NCI-H446 treated with DMSO at 0.1 percent for 48 hours (cell line): ENCODE results near the gene CYP4Z1.
"Not testable (repeated sequence)": the region's sequence is repeated elsewhere in the genome, so short reads cannot be mapped to it uniquely, and the experiment has no call there.

Experiments used
- DNase-seq: peaks from one replicate; lab custom pipeline; 2025; lab: John Stamatoyannopoulos, UW

CYP4Z1 gene, protein sequence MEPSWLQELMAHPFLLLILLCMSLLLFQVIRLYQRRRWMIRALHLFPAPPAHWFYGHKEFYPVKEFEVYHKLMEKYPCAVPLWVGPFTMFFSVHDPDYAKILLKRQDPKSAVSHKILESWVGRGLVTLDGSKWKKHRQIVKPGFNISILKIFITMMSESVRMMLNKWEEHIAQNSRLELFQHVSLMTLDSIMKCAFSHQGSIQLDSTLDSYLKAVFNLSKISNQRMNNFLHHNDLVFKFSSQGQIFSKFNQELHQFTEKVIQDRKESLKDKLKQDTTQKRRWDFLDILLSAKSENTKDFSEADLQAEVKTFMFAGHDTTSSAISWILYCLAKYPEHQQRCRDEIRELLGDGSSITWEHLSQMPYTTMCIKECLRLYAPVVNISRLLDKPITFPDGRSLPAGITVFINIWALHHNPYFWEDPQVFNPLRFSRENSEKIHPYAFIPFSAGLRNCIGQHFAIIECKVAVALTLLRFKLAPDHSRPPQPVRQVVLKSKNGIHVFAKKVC

DNA sequence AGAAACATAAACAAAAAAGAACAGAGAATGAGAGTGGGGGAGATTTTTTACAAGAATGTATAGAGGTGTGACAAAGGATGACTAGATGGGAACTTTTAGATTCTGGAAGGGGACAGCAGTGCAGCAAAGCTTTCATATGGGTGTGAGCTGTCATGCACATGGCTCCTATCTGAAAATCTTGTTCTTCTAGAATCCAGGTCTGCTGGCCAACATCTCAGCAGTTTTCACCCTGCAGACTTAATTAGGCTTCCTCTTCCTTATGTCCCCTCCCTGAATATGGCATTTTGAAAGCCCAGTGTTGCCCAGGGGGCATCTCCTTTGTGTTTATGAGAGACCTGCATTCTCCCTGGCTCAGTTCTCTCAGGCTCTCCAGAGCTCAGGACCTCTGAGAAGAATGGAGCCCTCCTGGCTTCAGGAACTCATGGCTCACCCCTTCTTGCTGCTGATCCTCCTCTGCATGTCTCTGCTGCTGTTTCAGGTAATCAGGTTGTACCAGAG lies at the start of gene CYP4Z1:
CYP4Z1 (plus strand) TSS at position 135 of the 498 bp plus-strand sequence; CDS start at position 395, 260 bp downstream.
- no peak for DNase-seq

DNA sequence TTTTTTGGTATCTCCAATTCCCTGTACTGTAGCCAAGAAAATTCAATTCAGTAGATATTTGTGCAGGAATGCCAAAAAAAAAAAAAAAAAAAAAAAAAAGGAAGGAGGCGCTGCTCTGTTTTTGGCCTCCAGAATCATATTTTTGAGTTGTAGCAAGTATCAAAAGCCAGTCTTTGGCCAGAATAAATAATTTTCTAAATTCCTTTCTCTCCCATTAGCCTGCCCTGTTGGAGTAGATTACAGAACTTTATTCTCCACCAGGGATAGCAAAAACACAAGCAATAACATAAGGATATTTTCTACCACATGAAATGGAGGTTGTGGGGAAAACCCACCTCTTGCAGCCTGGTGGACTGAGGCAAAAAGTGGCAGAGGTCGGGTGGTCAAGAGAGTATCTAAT lies 46.0 kb upstream of the CYP4Z1 start:
- no peak for DNase-seq

DNA sequence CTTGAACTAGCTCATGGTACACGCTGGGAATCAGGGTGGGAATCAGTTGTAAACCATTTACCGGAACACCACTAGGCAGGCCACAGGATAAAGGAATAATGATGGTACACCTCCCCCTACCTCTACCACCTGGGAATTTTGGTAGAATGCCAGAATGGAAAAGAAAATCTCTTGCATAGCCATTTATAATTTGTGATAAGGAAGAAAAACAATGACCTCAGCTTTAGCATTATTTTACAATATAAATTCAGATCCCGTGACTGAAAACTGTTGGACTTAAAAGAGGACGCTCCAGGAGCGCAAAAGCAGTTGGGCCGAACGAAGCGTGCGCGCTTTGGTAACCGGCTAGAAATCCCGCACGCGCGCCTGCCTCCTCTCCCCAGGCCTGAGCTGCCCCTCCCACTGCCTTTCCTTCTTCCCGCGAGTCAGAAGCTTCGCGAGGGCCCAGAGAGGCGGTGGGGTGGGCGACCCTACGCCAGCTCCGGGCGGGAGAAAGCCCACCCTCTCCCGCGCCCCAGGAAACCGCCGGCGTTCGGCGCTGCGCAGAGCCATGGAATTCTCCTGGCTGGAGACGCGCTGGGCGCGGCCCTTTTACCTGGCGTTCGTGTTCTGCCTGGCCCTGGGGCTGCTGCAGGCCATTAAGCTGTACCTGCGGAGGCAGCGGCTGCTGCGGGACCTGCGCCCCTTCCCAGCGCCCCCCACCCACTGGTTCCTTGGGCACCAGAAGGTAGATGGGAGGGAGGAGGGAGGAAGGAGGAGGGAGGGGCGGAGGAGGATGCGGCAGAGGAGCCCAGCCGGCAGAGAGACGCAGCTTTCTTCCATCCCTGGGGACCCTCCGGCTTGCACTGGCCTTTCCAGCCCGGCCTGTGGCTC lies 43.5 kb upstream of the CYP4Z1 start, which contains the start of gene CYP4X1:
CYP4X1 (plus strand) TSS at position 402 of the 873 bp plus-strand sequence; CDS start at position 551, 149 bp downstream.
- no peak for DNase-seq

DNA sequence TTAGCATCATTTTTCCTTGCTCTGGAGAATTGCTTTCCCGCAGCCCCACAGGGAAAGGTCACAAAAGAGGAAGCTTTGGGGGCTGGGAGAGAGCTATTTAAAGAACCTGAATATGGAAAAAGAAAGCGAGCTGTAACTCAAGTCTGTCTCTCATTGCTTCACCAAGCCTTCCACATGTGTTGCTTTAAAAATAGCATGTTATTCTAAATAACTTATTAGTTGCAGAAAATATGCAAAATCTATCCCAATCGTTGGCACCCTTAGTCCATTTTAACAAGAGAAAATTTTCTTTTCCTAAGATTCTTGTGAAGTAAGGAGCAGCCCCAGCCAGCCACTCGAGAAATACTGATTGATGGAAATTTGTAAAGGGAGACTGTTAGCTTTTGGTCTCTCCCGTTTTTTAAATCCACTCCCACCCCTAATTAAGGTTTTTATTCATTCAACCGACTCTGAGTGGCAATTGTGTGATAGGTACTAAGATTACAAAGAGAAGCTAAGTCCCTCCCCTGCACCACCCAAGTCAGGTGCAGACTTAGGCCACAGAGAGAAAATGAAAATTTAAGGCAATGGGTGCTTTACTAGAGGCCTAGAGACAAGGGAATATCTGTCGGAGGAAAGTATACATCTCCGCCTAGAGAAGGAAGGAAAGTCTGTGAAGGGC lies 42.8 kb upstream of the CYP4Z1 start:
- no peak for DNase-seq

DNA sequence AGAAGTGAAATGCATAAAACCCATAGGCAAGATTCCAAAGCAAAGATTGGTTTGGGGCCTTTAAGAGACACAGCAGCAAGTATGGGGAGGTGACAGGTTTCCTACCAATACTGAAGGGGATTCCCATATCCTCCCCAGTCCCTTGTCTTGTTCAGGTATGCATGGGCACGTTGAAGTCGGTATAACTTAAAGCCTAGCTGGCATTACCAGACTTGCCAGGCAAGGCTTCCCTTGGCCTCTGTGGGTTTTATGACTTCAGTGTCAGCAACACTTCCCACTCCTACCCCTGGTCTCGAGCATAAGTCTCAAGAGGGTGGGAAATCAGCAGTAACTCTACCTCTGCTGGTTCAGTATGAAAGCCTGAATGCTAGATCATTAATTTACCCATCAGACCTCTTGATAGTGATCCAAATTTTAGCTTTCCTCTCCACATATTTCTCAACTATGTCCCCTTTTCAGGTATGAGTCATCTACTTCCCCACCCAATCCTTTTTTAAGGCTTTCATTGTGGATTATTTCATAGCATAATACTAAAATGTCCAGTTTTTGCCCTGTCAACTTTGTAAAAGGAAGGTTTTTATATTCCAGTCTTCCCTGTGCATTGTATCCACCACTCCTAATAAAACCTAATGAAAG lies 36.7 kb upstream of the CYP4Z1 start:
- no peak for DNase-seq

DNA sequence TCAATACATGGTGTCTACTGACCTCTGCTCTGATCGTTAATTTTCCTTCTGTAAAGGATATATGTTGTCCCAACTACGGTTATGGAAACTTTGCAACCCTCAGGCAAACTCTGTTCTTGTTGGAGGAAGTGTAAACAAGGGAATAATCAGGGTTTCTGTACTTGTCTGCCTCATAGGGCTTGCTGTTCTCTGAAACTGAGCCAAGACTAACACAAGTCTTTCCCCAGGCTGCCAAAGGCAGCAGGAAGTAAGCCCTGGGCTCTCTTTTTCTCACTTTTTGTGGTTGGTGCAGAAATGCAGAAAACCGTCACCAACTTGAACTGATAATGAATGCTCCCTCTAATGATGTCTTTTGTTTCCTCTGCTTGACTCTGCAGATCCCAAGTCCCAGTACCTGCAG lies 36.0 kb upstream of the CYP4Z1 start:
- no peak for DNase-seq

DNA sequence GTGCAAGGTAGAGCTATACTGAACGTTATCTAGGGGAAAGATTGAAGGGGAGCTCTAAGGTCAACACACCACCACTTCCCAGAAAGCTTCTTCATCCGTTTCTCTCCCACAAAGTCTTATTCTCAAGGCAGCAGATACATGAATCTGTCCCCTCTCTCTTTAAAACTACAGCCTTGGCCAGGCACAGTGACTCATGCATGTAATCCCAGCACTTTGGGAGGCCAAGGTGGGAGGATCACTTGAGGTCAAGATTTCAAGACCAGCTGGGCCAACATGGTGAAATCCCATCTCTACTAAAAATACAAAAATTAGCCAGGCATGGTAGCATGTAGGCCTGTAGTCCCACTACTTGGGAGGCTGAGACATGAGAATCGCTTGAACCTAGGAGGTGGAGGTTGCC lies 35.4 kb upstream of the CYP4Z1 start:
- no peak for DNase-seq

DNA sequence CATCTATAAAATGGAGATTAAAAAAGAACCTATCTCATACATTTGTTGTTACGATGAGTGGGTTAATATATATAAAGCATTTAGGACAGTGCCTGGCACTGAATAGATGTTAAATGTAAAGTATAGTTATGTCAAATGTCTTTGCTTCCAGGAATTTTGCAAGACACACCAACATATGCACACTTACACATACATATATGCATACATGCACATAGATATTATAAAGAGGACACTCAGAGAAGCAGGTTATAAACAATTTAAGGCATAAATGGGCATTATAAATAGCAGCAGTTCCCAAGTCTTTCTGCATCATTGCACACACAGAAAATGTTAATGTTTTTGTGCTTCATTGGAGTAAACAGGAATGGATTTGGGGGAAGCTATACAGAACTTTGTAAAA lies 30.3 kb upstream of the CYP4Z1 start:
- DNase-seq, result no peak

DNA sequence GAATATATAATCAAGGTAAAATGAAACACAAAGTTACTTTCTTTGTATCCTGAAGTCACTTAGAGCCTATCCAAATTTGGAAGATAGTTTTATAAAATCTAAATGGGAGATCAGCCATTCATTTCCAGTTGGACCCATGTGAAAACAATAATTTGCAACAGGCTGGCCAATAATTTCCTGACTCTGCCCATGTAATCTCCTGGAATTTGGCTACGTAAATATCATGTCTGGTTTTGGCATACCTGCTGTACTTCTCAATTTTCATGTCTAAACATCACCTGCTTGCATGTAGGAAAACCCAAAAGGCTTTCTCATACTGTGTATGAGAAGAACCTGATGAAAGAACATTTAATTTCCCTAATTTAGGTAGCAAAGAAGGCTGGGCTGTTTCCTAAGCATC lies 7.7 kb upstream of the CYP4Z1 start:
- no peak for DNase-seq

DNA sequence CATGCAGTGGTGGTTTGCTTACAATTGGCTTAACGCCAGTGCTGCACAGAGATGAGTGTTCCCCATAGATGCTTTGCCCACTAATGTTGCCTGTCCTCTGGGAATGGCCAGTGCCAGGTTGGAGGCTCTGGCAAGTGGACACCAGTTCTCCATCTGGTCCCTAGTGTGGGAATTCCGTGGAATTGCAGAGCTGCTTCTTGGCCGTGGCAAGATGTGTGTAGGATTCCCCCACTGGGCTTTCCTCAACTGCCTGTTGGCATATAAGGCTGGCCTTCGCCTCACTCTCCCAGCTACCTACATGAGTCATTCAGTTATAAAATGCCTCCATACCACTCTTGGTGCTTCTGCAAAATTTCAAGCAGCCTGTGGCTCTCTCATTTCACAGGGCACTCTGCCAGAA lies 2.0 kb downstream of the CYP4Z1 start:
- DNase-seq, result not testable (repeated sequence)

DNA sequence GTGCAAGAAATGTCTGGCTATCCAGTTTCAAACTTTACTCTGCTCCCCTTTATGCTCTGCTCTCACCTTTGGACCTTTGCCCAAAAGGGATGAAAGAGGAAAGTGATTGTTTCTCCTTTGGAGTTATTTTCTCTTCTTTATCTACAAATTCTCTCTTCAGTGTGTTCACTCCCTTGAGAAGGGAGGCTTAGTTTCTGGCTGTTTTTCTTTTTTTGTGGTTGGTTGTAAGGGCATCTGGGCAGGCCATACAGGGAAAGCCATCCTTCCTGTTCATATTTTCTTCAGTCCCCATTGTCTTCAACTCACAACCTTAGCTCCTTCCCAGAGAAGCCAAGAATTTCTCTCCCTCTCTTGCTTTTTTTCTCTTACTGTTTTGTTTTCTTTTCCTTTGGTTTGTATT lies 2.5 kb downstream of the CYP4Z1 start:
- DNase-seq, result not testable (repeated sequence)

DNA sequence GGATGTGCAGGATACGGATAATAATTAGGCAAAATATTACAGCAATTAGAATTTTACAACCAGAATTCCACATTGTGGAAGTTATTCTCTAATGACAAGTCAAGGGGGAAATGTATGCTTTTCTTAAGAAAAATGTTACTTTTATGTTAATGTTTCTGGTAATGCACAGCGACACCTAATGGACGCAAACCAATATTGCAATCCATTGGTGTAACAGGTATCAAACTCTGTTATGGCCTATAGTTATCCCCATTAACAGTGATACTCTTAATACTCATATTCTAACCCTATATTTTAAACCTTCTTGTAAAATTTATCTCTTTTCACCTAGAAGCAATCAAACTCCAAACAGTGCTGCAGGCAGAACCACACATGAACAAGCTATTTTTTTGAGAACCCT lies 22.3 kb downstream of the CYP4Z1 start:
- DNase-seq, result not testable (repeated sequence)

DNA sequence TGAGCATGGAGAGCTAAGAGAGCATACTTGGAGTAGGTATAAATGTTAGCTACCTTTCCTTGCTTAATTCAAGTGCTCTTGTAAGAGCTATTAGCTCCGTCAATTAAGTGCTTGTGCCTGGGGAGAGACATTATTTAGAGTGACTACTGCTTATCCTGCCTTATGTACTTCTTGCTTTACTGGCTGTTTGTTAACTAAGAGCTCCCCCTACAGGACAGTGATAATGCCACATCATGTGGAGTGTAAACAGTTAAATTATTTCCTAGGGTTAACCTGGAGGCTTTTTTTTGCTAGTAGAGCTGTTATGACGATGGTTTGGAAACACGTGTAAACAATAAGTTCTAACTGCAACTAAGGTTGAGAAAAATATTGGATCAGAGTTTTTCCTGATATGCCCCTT lies 24.4 kb downstream of the CYP4Z1 start:
- DNase-seq, result not testable (repeated sequence)

DNA sequence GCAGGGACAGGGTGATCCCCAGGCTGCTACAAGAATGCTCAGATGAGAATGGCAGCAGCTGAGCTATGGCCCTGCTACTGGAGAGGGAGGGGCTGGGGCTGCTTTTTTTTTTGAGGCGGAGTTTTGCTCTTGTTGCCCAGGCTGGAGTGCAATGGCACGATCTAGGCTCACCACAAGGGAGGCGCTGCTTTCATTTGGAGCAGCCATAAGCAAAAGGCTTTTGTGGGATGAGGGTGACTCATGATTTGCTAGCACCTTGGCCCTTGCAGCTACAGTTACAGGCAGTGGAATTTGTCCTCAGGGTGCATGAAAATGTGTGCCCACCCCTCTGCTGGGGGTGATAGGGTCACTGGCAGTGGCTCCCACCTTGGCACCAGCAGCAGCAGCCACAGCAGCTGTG lies 37.8 kb downstream of the CYP4Z1 start:
- no peak for DNase-seq

DNA sequence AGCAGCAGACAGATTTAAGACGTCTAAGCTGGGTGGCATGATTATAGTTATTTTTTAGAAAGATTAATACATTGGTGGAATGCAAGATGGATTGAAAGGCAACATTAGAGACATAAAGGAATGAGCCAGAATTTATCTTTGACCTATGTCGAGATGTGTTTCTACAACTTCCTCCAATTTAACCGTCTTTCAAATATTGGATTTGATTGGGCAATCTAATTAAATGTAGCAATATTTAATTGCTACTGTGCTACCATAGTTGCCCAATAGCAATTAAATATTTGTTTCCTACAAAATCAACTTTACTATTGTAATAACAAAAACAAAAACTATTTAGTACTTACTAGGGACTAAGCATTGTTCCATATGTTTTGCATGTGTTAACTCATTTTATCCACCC lies 39.8 kb downstream of the CYP4Z1 start:
- DNase-seq, result no peak

DNA sequence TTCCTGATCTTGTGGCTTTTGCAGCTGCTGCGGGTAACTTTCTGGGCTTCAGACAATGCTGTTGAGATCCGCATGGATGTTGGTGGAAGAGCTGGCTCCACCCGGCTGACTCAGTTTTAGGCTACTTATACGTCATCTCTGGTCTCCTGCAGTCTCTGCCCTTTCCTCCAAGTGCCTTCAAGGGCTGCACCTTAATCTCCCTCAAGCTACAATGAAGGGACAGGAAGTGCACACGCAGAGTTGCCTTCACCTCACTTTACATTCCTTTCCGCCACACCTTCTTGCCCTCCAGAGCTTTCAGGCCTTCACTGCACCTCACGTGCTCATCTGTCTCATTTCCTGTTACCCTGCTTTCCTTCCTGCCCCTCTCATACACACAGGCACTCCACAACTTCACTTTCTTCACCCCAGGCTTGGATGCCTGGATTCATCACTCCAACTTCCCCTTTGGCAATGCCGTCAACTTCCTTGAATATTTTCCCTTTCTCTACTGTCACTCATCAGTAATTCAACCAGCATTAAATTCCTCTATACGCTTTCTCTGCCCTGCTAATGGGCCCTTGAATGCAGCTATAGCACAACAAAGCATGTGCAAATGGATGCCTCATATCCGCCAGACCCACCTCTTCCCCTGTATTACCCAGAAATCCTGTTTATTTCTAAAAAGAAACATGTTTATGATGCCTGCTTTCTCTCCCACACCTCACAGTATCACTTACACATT lies 41.0 kb downstream of the CYP4Z1 start:
- not testable (repeated sequence) for DNase-seq

DNA sequence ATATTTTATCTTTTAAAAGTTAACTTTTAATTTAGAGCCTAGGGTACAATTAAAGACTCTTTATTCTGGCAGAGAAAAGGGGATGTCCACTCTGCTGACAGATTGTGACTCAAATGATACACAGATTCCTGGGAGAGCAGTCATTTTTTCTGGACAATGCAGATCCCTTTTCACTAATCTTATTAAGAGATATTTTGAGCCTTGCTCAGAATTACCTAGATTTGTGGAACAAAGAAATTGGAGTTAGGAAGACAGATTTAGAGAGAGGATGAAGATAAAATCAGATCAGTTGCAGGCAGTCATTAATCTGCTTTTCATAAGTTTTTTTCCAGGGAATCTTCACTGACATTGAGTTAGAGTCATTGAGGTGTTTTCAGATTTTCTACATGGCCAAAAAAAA lies 42.5 kb downstream of the CYP4Z1 start:
- not testable (repeated sequence) for DNase-seq

DNA sequence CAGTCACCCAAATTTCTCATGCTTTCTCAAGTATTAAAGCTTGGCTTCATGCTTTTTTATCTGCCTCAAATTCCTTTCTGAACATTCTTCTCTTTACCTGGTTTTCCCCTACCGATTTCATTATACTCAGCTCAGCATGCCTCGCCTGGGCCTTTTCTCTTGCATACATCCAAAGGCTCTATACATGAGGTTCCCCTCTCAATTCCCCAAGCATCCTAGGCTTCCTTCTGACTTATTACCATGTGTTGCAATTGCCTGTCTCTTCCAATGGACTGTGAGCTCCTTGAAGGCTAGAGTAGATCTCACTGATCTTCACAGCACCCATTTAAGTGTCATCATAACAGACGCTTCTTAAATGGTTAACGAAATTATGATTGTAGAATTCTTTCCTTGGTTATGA lies 46.1 kb downstream of the CYP4Z1 start:
- DNase-seq, result no peak

DNA sequence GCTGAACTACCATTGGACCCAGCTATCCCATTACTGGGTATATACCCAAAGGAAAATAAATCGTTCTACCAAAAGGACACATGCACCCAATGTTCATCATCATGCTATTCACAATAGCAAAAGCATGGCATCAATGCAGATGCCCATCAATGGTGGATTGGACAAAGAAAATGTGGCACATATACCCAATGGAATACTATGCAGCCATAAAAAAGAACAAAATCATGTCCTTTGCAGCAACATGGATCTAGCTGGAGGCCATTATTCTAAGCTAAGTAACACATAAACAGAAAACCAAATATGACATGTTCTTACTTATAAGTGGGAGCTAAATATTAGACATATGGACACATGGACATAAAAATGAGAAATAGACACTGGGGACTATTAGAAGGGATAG lies 54.0 kb downstream of the CYP4Z1 start:
- not testable (repeated sequence) for DNase-seq

DNA sequence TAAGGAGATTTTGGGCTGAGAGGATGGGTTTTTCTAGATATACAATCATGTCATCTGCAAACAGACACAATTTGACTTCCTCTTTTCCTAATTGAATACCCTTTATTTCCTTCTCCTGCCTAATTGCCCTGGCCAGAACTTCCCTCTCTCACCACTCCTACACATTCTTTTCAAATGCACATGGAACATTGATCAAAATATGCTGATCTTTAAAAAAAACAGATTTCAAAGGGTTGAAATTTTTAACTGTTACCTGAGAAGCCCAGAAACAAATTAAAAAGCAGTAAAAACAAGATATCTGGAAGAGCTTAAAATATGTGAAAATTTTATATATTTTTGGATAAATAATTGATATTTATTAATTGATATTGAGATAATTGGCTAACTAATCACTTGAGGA lies 57.8 kb downstream of the CYP4Z1 start:
- DNase-seq, result not testable (repeated sequence)

DNA sequence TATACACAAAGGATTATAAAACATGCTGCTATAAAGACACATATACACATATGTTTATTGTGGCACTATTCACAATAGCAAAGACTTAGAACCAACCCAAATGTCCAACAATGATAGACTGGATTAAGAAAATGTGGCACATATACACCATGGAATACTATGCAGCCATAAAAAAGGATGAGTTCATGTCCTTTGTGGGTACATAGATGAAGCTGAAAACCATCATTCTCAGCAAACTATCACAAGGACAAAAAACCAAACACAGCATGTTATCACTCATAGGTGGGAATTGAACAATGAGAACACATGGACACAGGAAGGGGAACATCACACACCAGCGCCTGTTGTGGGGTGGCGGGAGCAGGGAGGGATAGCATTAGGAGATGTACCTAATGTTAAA lies 60.0 kb downstream of the CYP4Z1 start:
- DNase-seq, result not testable (repeated sequence)
